ENCODE data around the gene CD82.
"Not testable (repeated sequence)": the region's sequence is repeated elsewhere in the genome, so short reads cannot be mapped to it uniquely, and the experiment has no call there.

Gene CD82

DNA sequence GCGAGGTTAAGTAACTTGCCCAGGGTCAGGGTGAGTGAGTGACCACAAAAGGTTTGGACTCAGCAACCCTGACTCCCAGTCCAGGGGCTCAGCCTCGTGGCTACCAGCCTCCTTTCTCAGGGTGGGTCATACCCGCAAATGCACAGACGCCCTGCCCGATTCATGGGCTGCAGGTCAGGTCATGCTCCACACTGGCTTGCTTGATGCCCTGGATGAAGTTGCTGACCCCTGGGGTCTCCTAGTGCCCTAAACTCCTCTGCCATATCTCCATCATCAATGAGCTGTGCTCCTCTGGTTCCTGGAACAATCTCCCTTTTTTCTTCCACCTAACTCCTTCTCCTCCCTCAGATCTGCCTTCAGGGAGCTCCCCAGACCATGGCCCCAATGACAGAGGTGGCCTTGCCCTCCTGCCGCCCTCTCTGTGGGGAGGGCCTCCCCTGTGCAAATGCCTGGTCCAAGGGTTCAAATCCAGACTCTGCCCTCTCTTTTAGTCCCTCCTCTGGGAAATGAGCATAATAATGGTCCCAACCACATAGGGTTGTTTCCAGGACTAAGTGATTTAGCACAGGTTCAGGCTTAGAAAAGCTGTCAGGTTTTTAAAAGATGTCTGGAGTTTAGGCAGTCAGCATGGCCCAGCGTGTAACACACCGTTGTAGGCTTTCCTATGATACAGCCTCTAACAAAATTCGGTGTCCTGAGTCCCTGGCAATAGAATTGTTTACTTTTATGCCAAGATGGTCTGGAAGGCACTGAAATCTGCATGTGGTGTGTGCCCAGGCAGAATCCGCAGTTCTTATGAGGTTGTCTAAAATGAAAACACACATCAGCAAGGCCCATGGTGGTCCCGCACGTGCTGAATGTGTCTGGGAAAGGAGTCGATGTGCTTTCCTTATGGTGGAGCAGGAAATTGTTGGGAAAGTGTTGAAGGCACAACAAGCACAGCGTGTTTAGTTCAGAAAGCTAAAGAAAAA is 63.6 kb downstream of the CD82 start:
- no peak for DNase-seq (ENCODE audit: extremely low read depth in 1 of 2, low read depth in 1 of 2)

DNA sequence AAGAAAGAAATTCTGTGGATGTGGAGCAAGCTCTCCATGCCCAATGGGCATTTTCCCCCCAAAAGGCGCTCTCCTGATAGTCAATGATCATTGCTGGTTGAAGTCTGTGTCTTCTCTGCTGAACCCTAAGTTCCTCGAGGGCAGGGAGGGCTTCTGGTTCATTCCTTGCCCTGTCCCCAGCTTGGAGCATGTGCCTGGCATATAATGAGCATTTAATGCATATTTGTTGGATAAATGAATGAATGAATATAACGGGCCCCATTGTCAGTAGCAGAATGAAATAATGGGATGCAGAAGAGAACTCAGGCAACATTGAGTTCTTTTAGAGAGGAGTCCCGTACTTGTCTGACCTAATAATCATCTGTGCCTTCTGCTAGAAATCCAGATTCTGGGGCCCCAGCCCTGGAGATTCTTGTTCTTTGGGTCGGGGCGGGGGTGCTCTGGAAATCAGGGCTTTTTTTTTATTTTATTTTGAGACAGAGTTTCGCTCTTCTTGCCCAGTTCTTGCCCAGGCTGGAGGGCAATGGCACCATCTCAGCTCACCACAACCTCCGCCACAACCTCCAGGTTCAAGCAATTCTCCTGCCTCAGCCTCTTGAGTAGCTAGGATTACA is 64.4 kb downstream of the CD82 start:
- no peak for DNase-seq (ENCODE audit: extremely low read depth in 1 of 2, low read depth in 1 of 2)

- no peak for DNase-seq (ENCODE audit: extremely low read depth in 1 of 2, low read depth in 1 of 2)
Observed at GRCh38 chr11:44630511-44631210, 65.2 kb downstream of the CD82 start.

GRCh38 chr11:44631831-44632230 is 66.4 kb downstream of the CD82 start:
- no peak for DNase-seq (ENCODE audit: extremely low read depth in 1 of 2, low read depth in 1 of 2)

- no peak for DNase-seq (ENCODE audit: extremely low read depth in 1 of 2, low read depth in 1 of 2)
Observed at GRCh38 chr11:44632466-44633123, 67.1 kb downstream of the CD82 start.

- DNase-seq (ENCODE audit: extremely low read depth in 1 of 2, low read depth in 1 of 2) = no peak
Observed at GRCh38 chr11:44633641-44634040, 68.2 kb downstream of the CD82 start.

DNA sequence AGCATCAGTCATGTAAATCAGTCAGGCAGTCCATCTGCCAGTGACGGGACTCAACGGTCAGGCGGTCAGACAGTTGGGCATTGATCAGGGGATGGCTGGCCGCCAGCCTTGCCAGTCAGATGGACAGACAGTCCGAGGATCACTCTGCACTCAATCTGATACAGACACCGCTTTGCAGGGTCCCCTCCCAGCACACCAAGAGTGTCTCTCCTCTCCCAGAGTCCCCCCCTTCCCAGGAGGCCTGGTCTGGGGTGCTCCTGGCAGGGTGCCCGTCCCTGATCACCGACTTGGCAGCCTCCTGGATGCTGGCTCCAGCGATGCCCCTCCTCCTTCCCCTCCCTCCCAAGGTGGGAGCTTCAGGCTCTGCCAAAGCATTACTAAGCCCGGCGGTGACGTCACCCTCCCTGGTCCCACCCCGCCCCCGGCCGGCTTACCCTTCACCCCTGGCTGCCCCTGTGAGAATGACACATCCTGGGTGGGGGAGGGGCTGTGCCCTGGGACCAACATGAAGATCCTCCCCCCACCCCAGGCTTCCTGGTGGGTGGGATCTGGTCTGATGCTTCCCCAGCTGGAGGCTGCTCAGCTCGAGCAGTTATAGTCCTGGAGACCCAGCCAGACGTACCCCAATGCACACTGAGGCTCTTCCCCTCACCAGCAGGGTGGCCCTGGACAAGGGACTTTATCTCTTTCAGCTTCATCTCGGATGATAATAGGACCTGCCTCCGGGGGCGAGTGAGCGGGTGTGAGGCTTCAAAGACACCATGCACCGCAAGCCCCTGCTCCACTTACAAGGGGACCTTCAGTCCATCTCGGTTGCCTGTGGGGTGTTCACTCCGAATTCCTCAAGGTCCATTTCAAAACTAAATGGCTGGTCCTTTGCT is 69.2 kb downstream of the CD82 start:
- no peak for DNase-seq (ENCODE audit: extremely low read depth in 1 of 2, low read depth in 1 of 2)

- DNase-seq (ENCODE audit: extremely low read depth in 1 of 2, low read depth in 1 of 2) = no peak
Observed at GRCh38 chr11:44637487-44637886, 72.0 kb downstream of the CD82 start.

GRCh38 chr11:44638032-44638431 is 72.6 kb downstream of the CD82 start:
- DNase-seq (ENCODE audit: extremely low read depth in 1 of 2, low read depth in 1 of 2) = no peak

DNA sequence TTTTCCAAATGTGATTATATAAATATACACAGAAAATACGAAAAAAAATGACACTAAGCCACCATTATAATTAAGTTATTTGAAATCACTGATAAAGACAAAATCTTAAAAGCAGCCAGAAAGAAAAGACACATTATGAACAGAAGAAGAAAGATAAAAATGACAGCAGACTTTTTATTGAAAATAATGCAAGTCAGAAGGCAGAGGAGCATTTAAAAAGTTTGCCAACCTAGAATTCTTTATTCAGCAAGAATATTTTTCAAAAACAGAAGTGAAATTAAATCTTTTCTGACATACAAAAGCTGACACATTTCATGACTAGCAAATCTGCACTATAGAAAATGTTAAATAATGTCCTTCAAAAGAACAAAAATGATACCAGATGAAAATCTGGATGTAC is 77.8 kb downstream of the CD82 start:
- no peak for DNase-seq (ENCODE audit: extremely low read depth in 1 of 2, low read depth in 1 of 2)

DNA sequence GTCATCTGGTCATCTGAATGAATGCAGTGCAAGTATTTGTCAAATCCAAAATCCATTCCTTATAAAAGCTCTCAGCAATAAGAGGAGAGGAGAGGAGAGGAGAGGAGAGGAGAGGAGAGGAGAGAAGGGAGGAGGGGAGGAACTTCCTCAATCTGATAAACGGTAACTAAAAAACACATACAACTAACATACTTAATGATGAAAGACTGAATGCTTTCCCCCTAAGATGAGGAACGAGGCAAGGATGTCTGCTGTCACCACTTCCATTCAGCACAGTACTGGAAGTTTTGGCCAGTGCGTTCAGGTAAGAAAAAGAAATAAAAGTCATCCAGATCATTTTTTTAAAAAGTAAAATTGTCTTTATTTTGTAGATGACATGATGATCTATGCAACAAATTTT is 80.4 kb downstream of the CD82 start:
- DNase-seq (ENCODE audit: extremely low read depth in 1 of 2, low read depth in 1 of 2) = no peak

DNA sequence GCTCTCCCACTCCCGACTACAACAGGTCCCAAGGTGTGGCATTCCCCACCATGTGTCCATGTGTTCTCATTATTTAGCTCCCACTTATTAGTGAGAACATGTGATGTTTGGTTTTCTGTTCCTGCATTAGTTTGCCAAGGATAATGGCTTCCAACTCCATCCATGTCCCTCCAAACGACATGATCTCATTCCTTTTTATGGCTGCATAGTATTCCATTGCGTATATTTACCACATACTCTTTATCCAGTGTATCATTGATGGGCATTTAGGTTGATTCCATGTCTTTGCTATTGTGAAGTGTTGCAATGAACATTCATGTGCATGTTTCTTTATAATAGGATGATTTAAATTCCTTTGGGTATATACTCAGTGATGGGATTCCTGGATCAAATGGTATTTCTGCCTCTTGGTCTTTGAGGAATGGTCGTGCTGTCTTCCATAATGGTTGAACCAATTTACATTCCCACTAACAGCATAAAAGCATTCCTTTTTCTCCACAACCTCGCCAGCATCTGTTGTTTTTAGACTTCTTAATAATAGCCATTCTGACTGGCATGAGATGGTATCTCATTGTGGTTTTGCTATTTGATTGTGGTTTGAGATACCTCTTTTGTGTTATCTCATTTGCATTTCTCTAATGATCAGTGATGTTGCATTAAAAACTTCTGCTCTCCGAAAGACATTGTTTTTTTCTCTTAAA is 81.9 kb downstream of the CD82 start:
- DNase-seq (ENCODE audit: extremely low read depth in 1 of 2, low read depth in 1 of 2) = not testable (repeated sequence)

GRCh38 chr11:44648109-44648508 is 82.6 kb downstream of the CD82 start:
- no peak for DNase-seq (ENCODE audit: extremely low read depth in 1 of 2, low read depth in 1 of 2)

- no peak for DNase-seq (ENCODE audit: extremely low read depth in 1 of 2, low read depth in 1 of 2)
Observed at GRCh38 chr11:44651535-44652155, 86.2 kb downstream of the CD82 start.

DNA sequence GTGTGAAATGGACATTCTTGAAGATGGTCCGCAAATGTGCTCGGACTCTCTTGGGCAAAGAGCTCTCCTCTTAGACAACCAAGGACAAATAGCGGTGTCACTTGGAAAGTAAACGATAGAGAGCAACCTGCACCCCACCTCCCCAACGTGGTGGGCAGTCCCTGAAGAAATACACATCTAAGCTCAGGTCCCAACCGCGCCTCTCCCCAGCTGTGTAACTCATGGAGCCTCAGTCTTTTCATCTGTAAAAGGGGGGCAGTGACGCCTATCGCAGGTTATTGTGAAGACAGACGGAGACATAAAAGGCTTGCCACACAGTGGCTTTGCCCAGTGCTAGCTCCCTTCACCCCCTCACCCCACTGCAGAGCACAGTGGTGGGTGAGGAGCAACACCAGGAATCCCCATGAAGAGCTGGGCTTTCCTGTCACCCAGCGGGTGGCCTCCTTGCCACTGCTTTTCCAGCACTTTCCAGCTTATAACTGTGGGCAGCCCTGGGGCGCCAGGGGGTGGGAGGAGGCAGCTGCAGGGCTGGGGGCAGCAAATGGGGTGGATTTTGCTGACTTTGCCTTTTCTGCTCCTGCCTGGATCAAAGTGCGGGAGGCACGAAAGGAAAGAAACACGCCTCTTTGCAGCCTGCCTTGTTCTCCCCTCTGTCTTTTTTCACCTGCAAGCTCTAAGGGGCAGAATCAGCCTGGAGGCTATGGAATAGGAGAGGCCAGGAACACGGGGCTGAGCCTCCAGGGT is 87.6 kb downstream of the CD82 start:
- DNase-seq (ENCODE audit: extremely low read depth in 1 of 2, low read depth in 1 of 2) = no peak

GRCh38 chr11:44654057-44654456 is 88.6 kb downstream of the CD82 start:
- DNase-seq (ENCODE audit: extremely low read depth in 1 of 2, low read depth in 1 of 2) = no peak

DNA sequence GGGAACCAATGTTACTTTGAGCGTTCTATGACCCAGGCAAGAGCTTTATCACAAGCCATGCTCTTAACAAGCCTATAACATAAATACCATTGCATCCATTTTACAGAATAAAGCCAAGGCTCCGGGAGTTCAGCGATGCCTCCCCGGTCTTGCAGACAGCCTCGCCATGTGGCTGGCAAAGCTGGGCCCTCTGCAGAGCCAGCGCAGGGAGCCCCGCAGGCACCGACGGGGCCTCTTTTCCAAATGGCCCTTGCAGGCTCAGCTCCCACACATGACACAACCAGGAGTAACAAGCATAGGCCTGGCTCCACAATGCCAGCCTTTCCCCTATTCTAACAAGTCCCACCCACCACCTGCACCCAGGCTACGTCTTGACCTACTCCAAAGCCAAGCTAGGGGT is 89.1 kb downstream of the CD82 start:
- DNase-seq (ENCODE audit: extremely low read depth in 1 of 2, low read depth in 1 of 2) = no peak

- no peak for DNase-seq (ENCODE audit: extremely low read depth in 1 of 2, low read depth in 1 of 2)
Observed at GRCh38 chr11:44657836-44658505, 92.5 kb downstream of the CD82 start.
